KG1 (cell line): Measurements from ENCODE around the gene CDK13.

ENCODE experiments used
- DNase-seq: peaks from one replicate; lab custom pipeline; 2025; lab: John Stamatoyannopoulos, UW

Gene CDK13

DNA sequence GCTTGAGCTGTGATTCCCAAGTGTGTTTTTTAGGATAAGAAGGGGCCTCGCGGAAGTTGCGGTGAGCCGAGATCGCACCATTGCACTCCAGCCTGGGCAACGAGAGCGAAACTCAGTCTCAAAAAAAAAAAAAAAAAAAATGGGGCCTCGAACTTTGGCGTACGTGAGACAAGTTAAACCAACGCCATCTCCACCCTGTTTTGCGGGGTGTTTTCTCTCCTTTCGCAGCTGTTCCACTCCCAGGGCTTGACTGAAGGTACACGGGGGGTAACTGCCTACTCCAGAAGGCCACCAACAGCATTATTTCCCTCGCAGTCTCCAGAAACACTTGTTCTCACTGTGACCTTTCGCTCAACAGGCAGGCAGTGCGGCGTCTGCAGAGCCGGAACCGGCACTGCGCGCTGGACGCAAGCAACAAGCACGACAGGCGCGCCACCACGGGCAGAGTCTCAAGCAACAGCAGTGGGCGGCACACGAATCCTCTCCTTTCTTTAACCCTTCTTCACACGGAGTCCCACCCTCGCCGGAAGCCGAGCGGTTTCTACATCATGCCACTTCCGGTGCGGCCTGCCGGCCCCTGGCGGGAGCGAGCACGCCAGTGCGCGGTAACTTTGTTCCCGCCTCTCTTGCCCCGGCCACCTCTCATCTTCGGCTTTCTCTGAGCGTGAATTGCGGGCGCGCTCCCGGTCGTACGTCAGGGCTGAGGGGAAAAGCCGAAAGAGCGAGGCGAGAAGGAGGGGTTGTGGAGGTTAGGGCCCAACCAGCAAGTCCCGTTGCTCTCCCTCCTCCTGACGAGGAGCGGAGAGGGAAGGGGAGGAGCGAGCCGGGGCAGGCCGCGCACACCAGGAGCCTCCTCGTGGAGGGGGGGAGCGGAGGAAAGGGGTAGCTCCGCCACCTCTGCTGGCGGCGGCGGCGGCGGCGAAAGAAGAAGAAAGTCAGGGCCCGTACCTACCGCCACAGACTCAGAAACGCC lies 814 bp upstream of the CDK13 start:
- peak; percentile 98 for DNase-seq

DNA sequence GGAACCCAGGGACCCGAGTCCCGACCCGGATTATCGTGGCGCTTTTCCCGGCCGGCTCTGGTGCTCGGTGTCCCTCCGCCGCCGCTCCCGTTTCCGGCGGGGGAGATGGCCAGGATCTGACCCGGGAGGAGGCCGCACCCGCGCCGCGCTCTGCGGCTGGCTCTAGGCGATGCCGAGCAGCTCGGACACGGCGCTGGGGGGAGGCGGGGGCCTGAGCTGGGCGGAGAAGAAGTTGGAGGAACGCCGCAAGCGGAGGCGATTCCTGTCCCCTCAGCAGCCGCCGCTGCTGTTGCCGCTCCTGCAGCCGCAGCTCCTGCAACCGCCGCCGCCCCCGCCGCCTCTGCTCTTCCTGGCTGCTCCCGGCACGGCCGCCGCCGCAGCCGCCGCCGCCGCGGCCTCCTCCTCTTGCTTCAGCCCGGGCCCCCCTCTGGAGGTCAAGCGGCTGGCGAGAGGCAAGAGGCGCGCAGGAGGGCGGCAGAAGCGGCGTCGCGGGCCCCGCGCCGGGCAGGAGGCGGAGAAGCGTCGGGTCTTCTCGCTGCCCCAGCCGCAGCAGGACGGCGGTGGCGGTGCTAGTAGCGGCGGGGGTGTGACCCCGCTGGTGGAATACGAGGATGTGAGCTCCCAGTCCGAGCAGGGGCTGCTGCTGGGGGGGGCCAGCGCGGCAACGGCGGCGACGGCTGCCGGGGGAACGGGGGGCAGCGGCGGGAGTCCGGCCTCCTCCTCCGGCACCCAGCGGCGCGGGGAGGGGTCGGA lies 593 bp downstream of the CDK13 start:
- DNase-seq: no peak

DNA sequence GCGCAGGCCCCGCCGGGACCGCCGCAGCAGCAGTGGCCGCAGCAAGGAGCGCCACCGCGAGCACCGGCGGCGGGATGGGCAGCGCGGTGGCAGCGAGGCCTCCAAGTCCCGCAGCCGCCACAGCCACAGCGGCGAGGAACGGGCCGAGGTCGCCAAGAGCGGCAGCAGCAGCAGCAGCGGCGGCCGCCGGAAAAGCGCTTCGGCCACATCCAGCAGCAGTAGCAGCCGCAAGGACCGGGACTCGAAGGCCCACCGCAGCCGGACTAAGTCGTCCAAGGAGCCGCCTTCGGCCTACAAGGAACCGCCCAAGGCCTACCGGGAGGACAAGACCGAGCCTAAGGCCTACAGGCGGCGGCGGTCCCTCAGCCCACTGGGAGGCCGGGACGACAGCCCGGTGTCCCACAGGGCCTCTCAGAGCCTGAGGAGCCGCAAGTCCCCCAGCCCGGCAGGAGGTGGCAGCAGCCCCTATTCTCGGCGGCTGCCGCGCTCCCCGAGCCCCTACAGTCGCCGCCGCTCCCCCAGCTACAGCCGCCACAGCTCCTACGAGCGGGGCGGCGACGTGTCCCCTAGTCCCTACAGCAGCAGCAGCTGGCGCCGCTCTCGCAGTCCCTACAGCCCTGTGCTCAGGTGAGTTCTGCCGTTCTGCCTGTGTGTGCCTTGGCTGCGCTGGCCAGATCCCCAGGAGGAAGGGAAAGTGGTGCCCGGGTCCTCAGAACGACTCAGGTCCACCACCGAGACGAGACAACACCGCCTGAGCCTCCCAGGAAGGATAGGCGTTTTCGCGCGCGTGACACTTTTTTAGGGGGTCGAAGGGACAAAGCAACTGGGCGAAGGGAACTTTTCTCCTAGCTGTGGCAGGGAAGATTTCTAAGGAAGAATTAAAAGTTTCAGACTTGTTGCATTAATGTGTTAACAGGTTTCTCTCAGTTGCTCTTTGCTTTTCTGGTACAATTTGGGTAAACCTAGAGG lies 1.5 kb downstream of the CDK13 start:
- DNase-seq: peak; percentile 69

DNA sequence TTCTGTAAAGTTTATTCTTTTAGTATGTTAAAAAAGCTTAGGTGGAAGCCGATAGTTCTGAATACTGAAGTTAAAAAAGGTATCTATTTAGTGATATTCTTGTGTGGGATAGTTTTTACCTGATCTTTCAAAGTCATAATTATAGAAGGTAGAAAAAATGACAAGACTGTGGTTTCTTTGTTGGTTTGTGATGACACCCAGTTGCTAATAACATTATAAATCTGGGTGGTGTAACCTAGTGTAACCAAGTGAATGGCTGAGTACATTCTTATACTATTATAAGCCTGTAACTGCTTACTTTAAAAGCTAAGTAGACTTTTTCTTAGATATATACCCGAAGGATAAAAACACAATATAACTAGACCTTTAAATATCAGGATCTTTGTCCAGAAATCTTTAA lies 2.3 kb downstream of the CDK13 start:
- DNase-seq: no peak

DNA sequence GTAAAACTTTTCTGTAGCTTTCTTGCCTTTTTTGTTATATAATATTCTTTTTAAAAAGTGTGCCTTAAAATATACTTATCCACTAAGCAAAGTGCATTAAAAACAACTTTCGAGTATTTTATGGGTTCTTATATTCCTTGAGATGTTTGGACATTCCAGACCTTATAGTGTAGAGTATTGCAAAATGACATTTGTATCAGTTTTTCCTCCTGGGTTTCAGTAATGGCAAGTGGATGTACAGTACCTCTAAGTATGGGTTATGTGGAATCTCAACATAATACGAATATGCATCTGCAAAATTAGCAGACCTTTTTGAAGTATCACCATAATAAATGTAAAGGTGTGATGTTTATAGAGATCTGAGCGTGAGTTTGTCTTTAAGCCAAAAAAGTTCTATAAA lies 2.7 kb downstream of the CDK13 start:
- DNase-seq: no peak

DNA sequence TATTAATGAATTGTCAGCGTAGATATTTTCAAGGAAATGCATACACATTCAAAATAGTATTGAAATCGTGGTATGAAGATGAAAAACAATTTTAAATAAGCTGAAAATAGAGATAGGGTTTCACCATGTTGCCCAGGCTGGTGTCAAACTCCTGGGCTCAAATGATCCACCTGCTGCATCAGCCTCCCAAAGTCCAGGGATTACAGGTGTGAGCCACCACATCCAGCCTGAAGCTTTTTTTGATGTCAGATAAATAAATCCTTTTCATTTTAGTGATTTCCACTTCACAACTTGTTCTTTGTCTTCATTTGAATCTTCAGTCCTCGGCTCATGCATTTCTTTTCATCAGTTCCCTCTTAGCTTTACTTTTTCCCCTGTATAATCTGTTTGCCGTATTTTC lies 4.6 kb downstream of the CDK13 start:
- no peak for DNase-seq

DNA sequence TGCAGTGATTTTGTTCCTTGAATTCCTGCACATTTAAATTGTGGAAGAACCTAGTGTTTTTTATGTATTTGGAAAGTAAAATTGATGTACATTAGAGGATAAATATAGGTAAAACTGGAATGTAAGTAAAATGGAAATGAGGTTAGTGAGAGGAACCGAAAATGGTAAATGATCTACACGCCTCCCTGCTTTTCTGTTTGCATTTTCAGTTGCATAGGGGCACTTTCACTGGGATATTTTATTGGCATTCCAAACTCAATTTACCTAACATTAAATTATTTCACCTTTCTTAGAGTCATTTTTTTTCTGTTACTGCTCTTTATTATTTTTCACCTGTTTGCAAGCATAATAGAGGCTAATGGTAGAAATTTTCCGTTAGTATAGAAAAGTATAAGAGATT lies 8.0 kb downstream of the CDK13 start:
- no peak for DNase-seq

DNA sequence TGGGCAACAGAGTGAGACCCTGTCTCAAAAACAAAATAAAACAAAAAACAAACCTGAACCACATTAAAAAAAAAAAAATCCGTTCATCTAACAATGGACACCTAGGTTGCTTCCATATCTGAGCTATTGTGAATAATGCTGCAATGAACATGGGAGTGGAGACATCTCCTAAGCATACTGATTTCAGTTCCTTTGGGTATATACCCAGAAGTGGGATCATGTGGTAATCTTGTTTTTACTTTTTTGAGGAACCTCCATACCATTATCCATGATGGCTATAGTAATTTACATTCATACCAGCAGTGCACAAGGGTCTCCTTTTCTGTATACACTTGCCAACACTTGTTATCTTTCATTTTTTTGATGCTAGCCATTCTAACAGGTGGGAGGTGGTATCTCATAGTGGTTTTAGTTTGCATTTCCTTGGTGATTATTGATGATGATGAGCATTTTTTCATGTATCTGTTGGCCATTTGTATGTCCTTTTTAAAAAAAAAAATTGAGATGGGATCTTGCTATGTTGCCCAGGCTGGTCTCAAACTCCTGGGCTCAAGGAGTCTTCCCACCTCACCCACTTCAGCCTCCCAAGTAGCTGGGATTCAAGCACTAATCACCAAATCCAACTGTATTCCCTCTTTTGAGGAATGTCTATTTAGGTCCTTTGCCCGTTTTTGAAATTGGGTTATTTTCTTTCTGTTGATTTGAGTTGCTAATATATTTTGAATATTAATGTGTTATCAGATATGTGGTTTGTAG lies 17.5 kb downstream of the CDK13 start:
- no peak for DNase-seq

DNA sequence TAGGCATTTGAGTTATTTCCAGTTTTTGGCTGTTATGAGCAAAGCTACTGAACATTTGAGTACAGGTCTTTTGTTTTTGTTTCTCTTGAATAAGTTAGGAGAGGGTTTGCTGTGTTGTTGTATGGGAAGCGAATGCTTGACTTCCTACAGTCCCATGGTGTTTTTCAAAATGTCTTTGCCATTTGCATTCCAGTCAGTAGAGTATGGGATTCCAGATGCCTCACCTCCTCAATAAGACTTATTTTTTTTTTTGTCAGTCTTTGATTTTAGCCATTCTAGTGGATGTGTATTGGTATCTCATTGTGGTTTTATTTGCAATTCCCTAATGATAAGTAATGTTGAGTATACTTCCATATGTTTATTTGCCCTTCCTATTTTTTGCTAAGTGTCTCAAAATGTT lies 19.4 kb downstream of the CDK13 start:
- no peak for DNase-seq

DNA sequence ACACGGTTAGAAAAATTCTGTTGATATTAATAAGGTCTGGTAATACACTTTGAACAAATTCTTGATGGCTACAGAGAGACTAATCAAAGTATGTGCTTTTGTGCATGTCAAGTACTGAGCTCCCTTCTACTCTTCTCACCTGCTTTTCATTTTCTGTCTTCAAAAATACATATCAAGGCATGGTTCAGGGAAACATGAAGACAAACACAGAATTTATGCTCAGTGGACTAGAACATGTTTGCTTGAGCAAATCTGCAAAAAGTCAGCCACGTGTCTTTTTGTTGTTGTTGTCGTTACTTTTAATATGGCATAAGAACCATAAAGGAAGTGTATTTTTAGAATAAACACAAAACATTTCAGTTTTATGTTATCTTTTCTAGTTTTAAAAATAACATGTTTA lies 21.9 kb downstream of the CDK13 start:
- no peak for DNase-seq

DNA sequence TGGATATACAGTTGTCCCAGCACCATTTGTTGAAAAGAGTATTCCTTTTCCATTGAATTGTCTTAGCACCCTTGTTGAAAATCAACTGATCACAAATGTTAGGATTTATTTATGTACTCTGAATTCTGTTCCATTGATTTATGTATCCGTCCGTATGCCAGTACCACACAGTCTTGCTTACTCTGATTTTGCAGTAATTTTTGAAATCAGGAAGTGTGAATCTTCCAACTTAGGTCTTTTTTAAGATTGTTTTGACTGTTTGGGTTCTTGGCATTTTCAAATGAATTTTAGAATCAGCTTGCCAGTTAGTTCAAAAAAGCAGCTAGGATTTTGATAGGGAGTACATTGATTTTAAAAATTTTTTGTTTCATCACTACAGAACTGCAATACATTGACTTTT lies 23.7 kb downstream of the CDK13 start:
- DNase-seq: no peak

DNA sequence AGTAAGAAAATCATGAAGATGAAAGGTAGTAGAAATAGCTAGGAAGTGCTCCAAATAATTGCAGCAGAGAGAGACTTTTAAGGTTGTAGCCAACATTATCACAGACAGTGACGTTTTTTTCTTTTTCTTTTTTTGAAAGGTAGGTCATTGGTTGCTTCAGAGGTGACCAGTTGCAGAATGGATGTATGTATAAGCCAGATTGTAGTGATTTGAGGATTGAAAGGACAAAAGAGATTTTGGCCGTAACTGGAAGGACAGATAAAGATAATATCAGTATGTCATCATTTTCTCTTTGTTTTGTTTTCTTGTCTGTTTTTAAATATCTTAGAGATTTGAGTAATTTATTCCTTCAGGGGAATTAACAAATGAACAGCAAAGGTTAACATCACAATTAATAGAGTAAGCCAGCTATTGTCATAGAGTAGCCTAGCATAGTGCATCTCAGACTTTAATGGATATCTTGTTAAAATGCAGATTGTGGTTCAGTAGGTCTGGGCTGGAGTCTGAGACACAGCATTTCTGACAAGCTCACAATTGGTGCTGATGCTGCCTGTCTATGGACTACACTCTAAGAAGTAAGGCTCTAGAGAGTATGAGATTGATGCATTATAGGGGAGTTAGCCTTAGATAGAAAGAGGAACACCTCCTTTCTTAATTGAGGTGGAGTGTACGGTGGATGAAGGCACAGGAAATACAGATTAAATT lies 28.3 kb downstream of the CDK13 start:
- DNase-seq: no peak

DNA sequence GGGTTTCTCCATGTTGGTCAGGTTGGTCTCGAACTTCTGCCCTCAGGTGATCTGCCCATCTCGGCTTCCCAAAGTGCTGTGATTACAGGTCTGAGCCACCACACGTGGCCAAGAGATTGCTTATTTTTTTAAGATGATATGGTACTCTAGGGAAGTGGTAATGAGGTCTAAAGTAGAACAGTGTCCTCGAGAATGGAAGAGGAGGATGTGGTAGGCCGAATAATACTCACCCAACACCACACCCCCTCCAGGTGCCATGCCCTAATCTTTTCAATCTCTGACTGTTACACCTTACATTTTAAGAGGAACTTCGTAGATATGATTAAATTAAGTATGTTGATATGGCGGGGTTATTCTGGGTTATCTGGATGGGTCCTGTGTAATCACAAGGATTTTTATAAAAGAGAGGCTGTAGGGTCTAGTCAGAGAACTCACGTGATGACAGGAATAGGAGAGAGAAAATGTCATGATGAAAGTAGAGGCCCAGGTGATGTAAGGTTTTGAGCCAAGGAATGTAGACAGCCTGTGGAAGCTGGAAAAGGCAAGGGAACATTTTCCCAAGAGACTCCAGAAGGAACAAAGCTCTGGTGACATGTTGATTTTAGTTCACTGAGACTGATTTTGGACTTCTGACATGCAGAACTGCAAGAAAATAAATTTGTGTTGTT lies 29.5 kb downstream of the CDK13 start:
- no peak for DNase-seq

DNA sequence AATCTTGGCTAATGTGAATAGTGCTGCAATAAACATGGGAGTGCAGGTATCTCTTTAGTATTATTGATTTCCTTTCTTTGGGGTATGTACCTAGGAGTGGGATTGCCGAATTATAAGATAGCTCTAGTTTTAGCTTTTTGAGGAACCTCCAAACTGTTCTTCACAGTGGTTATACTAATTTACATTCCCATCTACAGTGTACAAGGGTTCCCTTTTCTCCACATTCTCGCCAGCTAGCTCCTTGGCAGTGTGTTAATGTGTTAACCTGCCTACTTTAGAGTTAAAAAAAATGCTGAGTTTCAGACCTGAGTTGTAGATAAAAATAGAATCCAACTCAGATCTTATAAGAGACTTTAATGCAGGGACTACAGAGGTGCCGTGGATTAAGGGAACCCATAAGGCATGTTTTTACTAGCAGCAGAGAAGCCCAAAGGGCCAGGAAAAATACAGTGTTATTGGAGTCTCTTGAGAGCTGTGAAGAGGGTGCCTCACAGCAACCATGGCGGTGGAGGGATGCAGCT lies 35.4 kb downstream of the CDK13 start:
- no peak for DNase-seq

DNA sequence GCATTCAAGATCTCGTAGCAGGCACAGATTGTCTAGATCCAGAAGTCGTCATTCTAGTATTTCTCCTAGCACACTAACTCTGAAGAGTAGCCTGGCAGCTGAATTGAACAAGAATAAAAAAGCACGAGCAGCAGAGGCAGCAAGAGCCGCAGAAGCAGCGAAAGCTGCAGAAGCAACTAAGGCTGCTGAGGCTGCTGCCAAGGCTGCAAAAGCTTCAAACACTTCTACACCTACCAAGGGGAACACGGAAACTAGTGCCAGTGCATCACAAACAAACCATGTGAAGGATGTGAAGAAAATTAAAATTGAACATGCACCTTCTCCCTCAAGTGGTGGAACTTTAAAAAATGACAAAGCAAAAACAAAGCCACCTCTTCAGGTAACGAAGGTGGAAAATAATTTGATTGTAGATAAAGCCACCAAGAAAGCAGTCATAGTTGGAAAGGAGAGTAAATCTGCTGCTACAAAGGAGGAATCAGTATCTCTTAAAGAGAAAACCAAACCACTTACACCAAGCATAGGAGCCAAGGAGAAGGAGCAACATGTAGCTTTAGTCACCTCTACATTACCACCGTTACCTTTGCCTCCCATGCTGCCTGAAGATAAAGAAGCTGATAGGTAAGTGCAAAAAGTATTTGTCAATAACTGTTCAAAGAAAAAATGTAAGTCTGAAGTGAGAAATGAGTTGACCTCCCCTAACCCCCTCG lies 37.7 kb downstream of the CDK13 start:
- DNase-seq: no peak

DNA sequence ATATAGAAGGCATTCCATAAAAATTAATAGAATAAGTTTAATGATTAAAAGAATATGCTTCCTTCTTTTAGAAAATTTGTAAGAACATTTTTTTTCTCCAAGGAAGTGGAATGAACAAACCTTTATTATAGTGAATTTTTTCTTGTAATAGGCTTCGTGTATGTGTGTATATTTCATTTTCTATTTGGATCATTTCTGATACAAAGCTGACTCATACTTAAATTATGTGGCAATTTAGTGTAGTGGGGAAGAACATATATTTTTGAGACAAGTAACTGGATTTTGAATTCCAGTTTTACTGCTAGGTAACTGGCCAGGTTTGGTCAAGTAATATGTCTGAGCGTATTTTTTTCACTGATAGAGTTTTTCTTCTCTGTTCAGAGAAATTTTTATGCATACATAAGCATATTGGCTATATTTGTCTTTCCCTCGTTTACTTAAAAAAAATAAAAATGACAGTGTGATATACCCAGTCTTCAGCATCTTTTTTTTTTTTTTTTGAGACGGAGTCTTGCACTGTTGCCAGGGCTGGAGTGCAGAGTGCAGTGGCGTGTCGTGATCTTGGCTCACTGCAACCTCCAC lies 50.8 kb downstream of the CDK13 start:
- no peak for DNase-seq

DNA sequence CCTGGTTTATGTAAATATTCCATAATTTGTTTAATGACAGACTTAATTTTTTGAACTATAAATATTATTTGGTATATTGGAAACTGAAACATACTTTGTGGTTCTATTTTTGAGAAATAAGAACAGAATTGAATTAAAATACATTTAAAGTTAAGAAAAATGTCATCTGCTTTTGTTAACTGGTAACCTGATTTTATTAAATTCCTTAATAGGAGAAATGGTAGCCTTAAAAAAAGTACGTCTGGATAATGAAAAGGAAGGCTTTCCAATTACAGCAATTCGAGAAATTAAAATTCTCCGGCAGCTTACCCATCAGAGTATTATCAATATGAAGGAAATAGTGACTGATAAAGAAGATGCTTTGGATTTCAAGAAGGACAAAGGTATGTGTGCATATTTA lies 51.6 kb downstream of the CDK13 start:
- DNase-seq: no peak

DNA sequence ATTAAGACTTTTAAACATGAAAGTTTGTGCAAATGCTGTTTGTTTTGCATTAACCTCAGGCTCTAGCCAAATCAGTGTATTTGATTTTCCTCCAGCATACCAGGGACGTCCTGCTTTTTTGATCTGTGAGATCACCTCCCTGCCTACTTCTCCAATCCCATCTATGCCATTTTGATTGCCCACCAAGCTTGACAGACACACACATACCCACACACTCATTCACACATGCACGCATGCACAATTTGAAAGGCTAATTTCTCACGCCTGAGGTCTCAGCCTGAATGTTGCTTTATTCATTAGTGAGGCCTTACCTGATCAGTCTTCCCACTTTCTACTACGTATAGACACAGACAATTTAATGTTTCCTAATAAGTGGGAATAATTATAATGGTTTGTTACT lies 53.5 kb downstream of the CDK13 start:
- no peak for DNase-seq
